Activated CD4-positive, alpha-beta T cell treated with anti-CD3 and anti-CD28 coated beads, Interleukin-2, amount 10 ng/mL, durations not matched to agents 7 days and 5 days (primary cell): ENCODE results near the gene PROSER3. TPM values are rescaled to one million over a fixed set of nuclear protein-coding genes. Genes with fewer than 3 reads are reported as not detected.

Experiments used
- CTCF ChIA-PET: fragments of 350-600 bp; sonication (Branson Sonifier 250); formaldehyde crosslinking; loops from one replicate; lab custom pipeline; 2021; ENCODE audit warnings: antibody characterized with exemption; lab: Charles Lee
- POLR2A ChIA-PET: fragments of 350-600 bp; sonication (Branson Sonifier 250); formaldehyde crosslinking; loops from one replicate; lab custom pipeline; 2021; ENCODE audit warnings: antibody characterized with exemption; lab: Charles Lee
- DNase-seq: peaks from one replicate; pipeline ENCODE4 v3.0.0-alpha.2; 2020
- H3K27ac Mint-ChIP-seq: one replicate; pipeline ENCODE4 v1.8.0; 2021; ENCODE audit warnings: mild to moderate bottlenecking, moderate library complexity, mixed read lengths
- H3K27me3 Mint-ChIP-seq: one replicate; pipeline ENCODE4 v1.8.0; 2021; ENCODE audit warnings: mixed read lengths
- H3K36me3 Mint-ChIP-seq: one replicate; pipeline ENCODE4 v1.8.0; 2021; ENCODE audit warnings: low read depth, mixed read lengths
- H3K4me1 Mint-ChIP-seq: one replicate; pipeline ENCODE4 v1.8.0; 2021; ENCODE audit warnings: mixed read lengths
- H3K4me3 Mint-ChIP-seq: one replicate; pipeline ENCODE4 v1.8.0; 2021; ENCODE audit warnings: mild to moderate bottlenecking, moderate library complexity, mixed read lengths
- H3K9me3 Mint-ChIP-seq: one replicate; pipeline ENCODE4 v1.8.0; 2021; ENCODE audit warnings: mixed read lengths
- total RNA-seq, 2 experiments: library from RNA; stranded (reverse); gene quantifications; one replicate each; pipeline ENCODE4 v1.2.3, GENCODE V29; 2021

The PROSER3 gene
- total RNA-seq, 2 experiments from 2014 or later: 53.7 to 59.1 TPM

- ChIA-PET CTCF (no interaction called here), POLR2A (no interaction called here)
- Mint-ChIP-seq H3K27me3 (no peaks in the 10 kb centered on the region), H3K27ac (no peak overlapping the region), H3K4me3 (no peak overlapping the region), H3K36me3 (peaks cover 16% of the 10 kb centered on the region), H3K9me3 (no peaks in the 10 kb centered on the region), H3K4me1 (peaks cover 34% of the 10 kb centered on the region)
- no peak for DNase-seq
These were observed 4.2 kb upstream of the PROSER3 start for GRCh38 chr19:35753634-35754369.

- Mint-ChIP-seq H3K27me3 (no peaks in the 10 kb centered on the region), H3K4me3 (no peak overlapping the region), H3K9me3 (no peaks in the 10 kb centered on the region), H3K4me1 (peaks cover 38% of the 10 kb centered on the region), H3K36me3 (peaks cover 20% of the 10 kb centered on the region), H3K27ac (peak overlapping the region; percentile 44)
- CTCF ChIA-PET: no interaction called here
- POLR2A ChIA-PET: no interaction called here
- no peak for DNase-seq
These were observed 3.4 kb upstream of the PROSER3 start for GRCh38 chr19:35754370-35755130.

GRCh38 chr19:35755131-35755549, 2.8 kb upstream of the PROSER3 start:
- Mint-ChIP-seq H3K9me3 (no peaks in the 10 kb centered on the region), H3K27me3 (no peaks in the 10 kb centered on the region), H3K27ac (no peak overlapping the region), H3K4me1 (peaks cover 36% of the 10 kb centered on the region), H3K4me3 (no peak overlapping the region), H3K36me3 (peaks cover 23% of the 10 kb centered on the region)
- ChIA-PET CTCF (no interaction called here), POLR2A (no interaction called here)
- DNase-seq: no peak

- CTCF ChIA-PET: no interaction called here
- peak; percentile 46 for DNase-seq
- H3K27me3 Mint-ChIP-seq: no peaks in the 10 kb centered on the region
- H3K4me3 Mint-ChIP-seq: peak overlapping the region; percentile 52
- POLR2A ChIA-PET: no interaction called here
- peaks cover 37% of the 10 kb centered on the region for H3K4me1 Mint-ChIP-seq
- H3K36me3 Mint-ChIP-seq: peaks cover 29% of the 10 kb centered on the region
- peak overlapping the region; percentile 76 for H3K27ac Mint-ChIP-seq
- H3K9me3 Mint-ChIP-seq: no peaks in the 10 kb centered on the region
These were observed 2.2 kb upstream of the PROSER3 start for GRCh38 chr19:35755550-35756376.

- Mint-ChIP-seq H3K9me3 (no peaks in the 10 kb centered on the region), H3K4me3 (peak within 1 kb of the TSS; percentile 84), H3K36me3 (peaks cover 32% of the 10 kb centered on the region), H3K4me1 (peaks cover 37% of the 10 kb centered on the region), H3K27me3 (no peaks in the 10 kb centered on the region), H3K27ac (peak within 1 kb of the TSS; percentile 93)
- ChIA-PET POLR2A (no interaction called here), CTCF (no interaction called here)
- DNase-seq: no peak
These were observed 1.4 kb upstream of the PROSER3 start, which contains the start of gene HSPB6 for GRCh38 chr19:35756377-35757230. TSS of gene HSPB6 (minus strand) at chr19:35757029. CDS start at chr19:35757008, 21 bp downstream.

- CTCF ChIA-PET: no interaction called here
These were observed 686 bp upstream of the PROSER3 start for GRCh38 chr19:35757231-35757748.

GRCh38 chr19:35759697-35760096, 1.7 kb downstream of the PROSER3 start:
- H3K4me3 Mint-ChIP-seq: peak overlapping the region; percentile 84
- H3K4me1 Mint-ChIP-seq: peaks cover 36% of the 10 kb centered on the region
- H3K9me3 Mint-ChIP-seq: no peaks in the 10 kb centered on the region
- POLR2A ChIA-PET: interaction anchor here (0.6 kb wide), 1 partner anchor 11 kb away, joined by 3 read pairs; no protein-coding TSS in a partner anchor
- no peak overlapping the region for H3K27ac Mint-ChIP-seq
- CTCF ChIA-PET: interaction anchor here (0.6 kb wide), 2 partner anchors 13 to 892 kb away, joined by 3 read pairs; no protein-coding TSS in a partner anchor
- peaks cover 29% of the 10 kb centered on the region for H3K36me3 Mint-ChIP-seq
- H3K27me3 Mint-ChIP-seq: no peaks in the 10 kb centered on the region
- DNase-seq: no peak

More at GRCh38 chr19:35757231-35757748, 686 bp upstream of the PROSER3 start:
- Mint-ChIP-seq H3K9me3 (no peaks in the 10 kb centered on the region), H3K27ac (peak overlapping the region; percentile 93), H3K36me3 (peaks cover 37% of the 10 kb centered on the region), H3K4me3 (peak overlapping the region; percentile 84), H3K27me3 (no peaks in the 10 kb centered on the region), H3K4me1 (peaks cover 37% of the 10 kb centered on the region)
- POLR2A ChIA-PET: no interaction called here
- DNase-seq: no peak

GRCh38 chr19:35760711-35761349, 2.9 kb downstream of the PROSER3 start:
- no peaks in the 10 kb centered on the region for H3K9me3 Mint-ChIP-seq
- no peak overlapping the region for H3K4me3 Mint-ChIP-seq
- H3K4me1 Mint-ChIP-seq: peaks cover 31% of the 10 kb centered on the region
- no peaks in the 10 kb centered on the region for H3K27me3 Mint-ChIP-seq
- POLR2A ChIA-PET: no interaction called here
- no peak for DNase-seq
- no peak overlapping the region for H3K27ac Mint-ChIP-seq
- CTCF ChIA-PET: interaction anchor here (0.6 to 1.9 kb wide), 3 partner anchors 13 to 177 kb away, joined by 3 to 5 read pairs (median 3); partner anchors contain the start of gene LIN37
- H3K36me3 Mint-ChIP-seq: peaks cover 27% of the 10 kb centered on the region

GRCh38 chr19:35764432-35765315, 6.7 kb downstream of the PROSER3 start:
- Mint-ChIP-seq H3K4me1 (peaks cover 5% of the 10 kb centered on the region), H3K27ac (no peak overlapping the region), H3K4me3 (no peak overlapping the region), H3K36me3 (peaks cover 28% of the 10 kb centered on the region), H3K9me3 (no peaks in the 10 kb centered on the region), H3K27me3 (no peaks in the 10 kb centered on the region)
- CTCF ChIA-PET: interaction anchor here (0.6 to 1.1 kb wide), 4 partner anchors 15 to 200 kb away, joined by 3 to 4 read pairs (median 3); no protein-coding TSS in a partner anchor
- DNase-seq: no peak
- POLR2A ChIA-PET: interaction anchor here (0.5 kb wide), 1 partner anchor 119 kb away, joined by 3 read pairs; no protein-coding TSS in a partner anchor

- DNase-seq: no peak
- H3K27ac Mint-ChIP-seq: no peak overlapping the region
- CTCF ChIA-PET: no interaction called here
- peaks cover 19% of the 10 kb centered on the region for H3K36me3 Mint-ChIP-seq
- no peak overlapping the region for H3K4me3 Mint-ChIP-seq
- H3K9me3 Mint-ChIP-seq: no peaks in the 10 kb centered on the region
- POLR2A ChIA-PET: no interaction called here
- H3K4me1 Mint-ChIP-seq: peaks cover 2% of the 10 kb centered on the region
- no peaks in the 10 kb centered on the region for H3K27me3 Mint-ChIP-seq
These were observed 8.7 kb downstream of the PROSER3 start for GRCh38 chr19:35766571-35767104.
